HCT116 (cell line): Measurements from ENCODE around the gene ELF2. TPM values are rescaled to one million over a fixed set of nuclear protein-coding genes. Genes with fewer than 3 reads are reported as not detected.

Experiments used
- ATAC-seq: fragments of 200-7000 bp; cut with Tn5 transposase; 2 replicates; pipeline ENCODE4 v1.9.1; 2020; ENCODE audit warnings: mild to moderate bottlenecking, moderate library complexity
- BruUV-seq: library from RNA; stranded (reverse); fragments of 400-500 nt; replicated peaks from 2 replicates; lab custom pipeline; 2021; lab: Mats Ljungman, UMichigan
- CTCF ChIA-PET: fragments of 300-600 bp; sonication (Branson Sonifier 250); formaldehyde crosslinking; loops from one replicate; lab custom pipeline; 2021; ENCODE audit warnings: antibody characterized with exemption; lab: Charles Lee
- POLR2A ChIA-PET: fragments of 300-600, 350-600 bp; sonication (Branson Sonifier 250); formaldehyde crosslinking; loops from one replicate; lab custom pipeline; 2021; ENCODE audit warnings: antibody characterized with exemption; lab: Charles Lee
- RAD21 ChIA-PET, 2 experiments: fragments of 300-600 bp; sonication (Branson Sonifier 250); formaldehyde crosslinking; loops; one replicate each; lab custom pipeline; 2023; ENCODE audit warnings: low total read pairs in 2 of 2; ENCODE audit not compliant: uncharacterized antibody in 2 of 2, unreplicated experiment in 2 of 2, low non-redundant PET in 1 of 2; lab: Charles Lee
- DNase-seq: peaks from one replicate; pipeline ENCODE4 v3.0.0-alpha.2; 2010; ENCODE audit warnings: low read depth, low spot score
- H2AFZ ChIP-seq: fragments of 200-600 bp; shearing (Covaris generic), sonication (generic); 2 replicates; pipeline ENCODE4 v1.6.1; 2017; ENCODE audit warnings: low read depth, mixed run types, mixed read lengths, antibody characterized with exemption, low read length; ENCODE audit not compliant: poor library complexity, severe bottlenecking
- H3K27ac ChIP-seq: 2 replicates; pipeline ENCODE4 v1.5.1; 2012; ENCODE audit warnings: low read depth, low read length
- H3K27me3 ChIP-seq: fragments of 200-600 bp; sonication (generic); 2 replicates; pipeline ENCODE4 v1.6.1; 2016; ENCODE audit warnings: mixed run types, low read length, mixed read lengths; ENCODE audit not compliant: insufficient read depth
- H3K36me3 ChIP-seq, 2 experiments: fragments of 200-500 bp in 1 of 2; fragments of 200-600 bp in 1 of 2; sonication (Bioruptor generic) in 1 of 2; sonication (generic) in 1 of 2; 2 replicates each; pipeline versions ENCODE4 v1.5.1 to v1.6.1; 2014 to 2016; ENCODE audit warnings: low read length in 2 of 2, inconsistent platforms in 1 of 2, mixed read lengths in 1 of 2, mixed run types in 1 of 2; ENCODE audit not compliant: insufficient read depth in 2 of 2, control insufficient read depth in 1 of 2
- H3K4me1 ChIP-seq, 2 experiments: fragments of 200-600 bp in 1 of 2; sonication (generic) in 1 of 2; 2 replicates each; pipeline versions ENCODE4 v1.5.1 to v1.6.1; 2012 to 2017; ENCODE audit warnings: low read length in 2 of 2, inconsistent platforms in 1 of 2, mild to moderate bottlenecking in 1 of 2, mixed read lengths in 1 of 2, mixed run types in 1 of 2, moderate library complexity in 1 of 2; ENCODE audit not compliant: insufficient read depth in 2 of 2, control insufficient read depth in 1 of 2
- H3K4me2 ChIP-seq: fragments of 200-600 bp; sonication (generic); 2 replicates; pipeline ENCODE4 v1.6.1; 2017; ENCODE audit warnings: mixed run types, low read length, mixed read lengths
- H3K4me3 ChIP-seq, 2 experiments: fragments of 200-600 bp in 1 of 2; sonication (generic) in 1 of 2; replicated peaks in 1 of 2; 2 replicates each; pipeline ENCODE4 v1.5.1; 2011 to 2016; ENCODE audit warnings: low read length in 2 of 2, control low read depth in 1 of 2, low read depth in 1 of 2, mild to moderate bottlenecking in 1 of 2, mixed read lengths in 1 of 2, mixed run types in 1 of 2
- H3K79me2 ChIP-seq: fragments of 200-600 bp; sonication (generic); 2 replicates; pipeline ENCODE4 v1.6.1; 2017; ENCODE audit warnings: mild to moderate bottlenecking, mixed run types, low read length, moderate library complexity, mixed read lengths; ENCODE audit not compliant: insufficient read depth
- H3K9ac ChIP-seq: fragments of 200-600 bp; sonication (generic); 2 replicates; pipeline ENCODE4 v1.6.1; 2016; ENCODE audit warnings: low read length, mixed read lengths
- H3K9me2 ChIP-seq: fragments of 200-600 bp; sonication (generic), shearing (Covaris generic); 2 replicates; pipeline ENCODE4 v1.6.1; 2017; ENCODE audit warnings: mixed run types, mild to moderate bottlenecking, moderate library complexity; ENCODE audit not compliant: insufficient read depth
- H3K9me3 ChIP-seq, 2 experiments: fragments of 200-500 bp in 1 of 2; fragments of 200-600 bp in 1 of 2; sonication (Bioruptor generic) in 1 of 2; sonication (generic) in 1 of 2; 2 replicates each; pipeline ENCODE4 v1.6.1; 2014 to 2017; ENCODE audit warnings: low read length in 2 of 2, mixed read lengths in 2 of 2, inconsistent platforms in 1 of 2, low read depth in 1 of 2, mild to moderate bottlenecking in 1 of 2, mixed run types in 1 of 2, moderate library complexity in 1 of 2; ENCODE audit not compliant: control insufficient read depth in 1 of 2, insufficient read depth in 1 of 2
- H4K20me1 ChIP-seq: fragments of 200-600 bp; sonication (generic), shearing (Covaris generic); 2 replicates; pipeline ENCODE4 v1.6.1; 2017; ENCODE audit warnings: mixed run types, mild to moderate bottlenecking, moderate library complexity; ENCODE audit not compliant: insufficient read depth
- CBX3 ChIP-seq: IDR thresholded peaks from 2 replicates; pipeline ENCODE4 v1.6.1; 2012; ENCODE audit warnings: low read depth
- ELF1 ChIP-seq: IDR thresholded peaks from 2 replicates; pipeline ENCODE4 v1.6.1; 2012; ENCODE audit warnings: low read depth, borderline replicate concordance
- POLR2AphosphoS5 ChIP-seq: IDR thresholded peaks from 2 replicates; pipeline ENCODE4 v1.6.1; 2011; ENCODE audit warnings: mild to moderate bottlenecking, low read depth, low read length, moderate library complexity
- RAD21 ChIP-seq: IDR thresholded peaks from 2 replicates; pipeline ENCODE4 v1.6.1; 2012; ENCODE audit warnings: low read depth, mild to moderate bottlenecking
- SP1 ChIP-seq: IDR thresholded peaks from 2 replicates; pipeline ENCODE4 v1.6.1; 2012; ENCODE audit warnings: low read depth
- SRF ChIP-seq: IDR thresholded peaks from 2 replicates; pipeline ENCODE4 v1.6.1; 2012; ENCODE audit warnings: low read depth
- intact Hi-C: fragments of 100-400 bp; cut with micrococcal nuclease; formaldehyde crosslinking; loops from 2 replicates; pipeline ENCODE4 v1.10.0; 2022
- total RNA-seq: library from RNA; stranded (reverse); gene quantifications from one replicate; pipeline ENCODE4 v1.2.1, GENCODE V29; 2021; ENCODE audit not compliant: unreplicated experiment
- TF ChIP-seq, protein P1 (sequence below): IDR thresholded peaks from 2 replicates; pipeline ENCODE4 v1.6.1; 2012; ENCODE audit warnings: low read depth

ELF2 gene
- total RNA-seq, 1 experiment from 2014 or later: 28.2 TPM

DNA sequence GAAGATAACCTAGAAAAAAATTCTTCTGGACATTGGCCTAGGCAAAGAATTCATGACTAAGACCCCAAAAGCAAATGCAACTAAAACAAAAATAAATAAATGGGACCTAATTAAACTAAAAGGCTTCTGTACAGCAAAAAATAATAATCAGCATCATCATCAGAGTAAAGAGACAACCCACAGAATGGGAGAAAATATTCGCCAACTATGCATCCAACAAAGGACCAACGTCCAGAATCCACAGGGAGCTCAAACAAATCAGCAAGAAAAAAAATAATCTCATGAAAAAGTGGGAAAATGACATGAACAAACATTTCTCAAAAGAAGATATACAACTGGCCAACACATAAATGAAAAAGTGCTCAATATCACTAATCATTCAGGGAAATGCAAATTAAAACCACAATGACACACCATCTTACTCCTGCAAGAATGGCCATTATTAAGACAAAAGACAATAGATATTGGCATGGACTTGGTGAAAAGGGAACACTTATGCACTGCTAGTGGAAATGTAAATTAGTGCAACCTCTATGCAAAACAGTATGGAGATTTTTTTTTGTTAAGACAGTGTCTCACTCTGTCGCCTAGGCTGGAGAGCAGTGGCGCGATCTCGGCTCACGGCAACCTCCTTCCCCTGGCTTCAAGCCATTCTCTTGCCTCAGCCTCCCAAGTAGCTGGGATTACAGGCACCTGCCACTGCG lies 29.9 kb downstream of the ELF2 start:
- TF ChIP-seq RAD21 (no peak), SP1 (no peak), ELF1 (no peak), SRF (no peak), POLR2AphosphoS5 (no peak), CBX3 (no peak)
- TF ChIP-seq, protein P1, sequence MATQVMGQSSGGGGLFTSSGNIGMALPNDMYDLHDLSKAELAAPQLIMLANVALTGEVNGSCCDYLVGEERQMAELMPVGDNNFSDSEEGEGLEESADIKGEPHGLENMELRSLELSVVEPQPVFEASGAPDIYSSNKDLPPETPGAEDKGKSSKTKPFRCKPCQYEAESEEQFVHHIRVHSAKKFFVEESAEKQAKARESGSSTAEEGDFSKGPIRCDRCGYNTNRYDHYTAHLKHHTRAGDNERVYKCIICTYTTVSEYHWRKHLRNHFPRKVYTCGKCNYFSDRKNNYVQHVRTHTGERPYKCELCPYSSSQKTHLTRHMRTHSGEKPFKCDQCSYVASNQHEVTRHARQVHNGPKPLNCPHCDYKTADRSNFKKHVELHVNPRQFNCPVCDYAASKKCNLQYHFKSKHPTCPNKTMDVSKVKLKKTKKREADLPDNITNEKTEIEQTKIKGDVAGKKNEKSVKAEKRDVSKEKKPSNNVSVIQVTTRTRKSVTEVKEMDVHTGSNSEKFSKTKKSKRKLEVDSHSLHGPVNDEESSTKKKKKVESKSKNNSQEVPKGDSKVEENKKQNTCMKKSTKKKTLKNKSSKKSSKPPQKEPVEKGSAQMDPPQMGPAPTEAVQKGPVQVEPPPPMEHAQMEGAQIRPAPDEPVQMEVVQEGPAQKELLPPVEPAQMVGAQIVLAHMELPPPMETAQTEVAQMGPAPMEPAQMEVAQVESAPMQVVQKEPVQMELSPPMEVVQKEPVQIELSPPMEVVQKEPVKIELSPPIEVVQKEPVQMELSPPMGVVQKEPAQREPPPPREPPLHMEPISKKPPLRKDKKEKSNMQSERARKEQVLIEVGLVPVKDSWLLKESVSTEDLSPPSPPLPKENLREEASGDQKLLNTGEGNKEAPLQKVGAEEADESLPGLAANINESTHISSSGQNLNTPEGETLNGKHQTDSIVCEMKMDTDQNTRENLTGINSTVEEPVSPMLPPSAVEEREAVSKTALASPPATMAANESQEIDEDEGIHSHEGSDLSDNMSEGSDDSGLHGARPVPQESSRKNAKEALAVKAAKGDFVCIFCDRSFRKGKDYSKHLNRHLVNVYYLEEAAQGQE: no peak
- Histone ChIP-seq H3K9me2 (no peaks in the 10 kb centered on the region), H3K4me3 (no peak overlapping the region), H2AFZ (no peak overlapping the region), H3K27me3 (no peaks in the 10 kb centered on the region), H3K36me3 (no peaks in the 10 kb centered on the region), H3K4me1 (no peaks in the 10 kb centered on the region), H3K4me2 (no peak overlapping the region), H3K9ac (no peak overlapping the region), H4K20me1 (no peaks in the 10 kb centered on the region), H3K27ac (no peak overlapping the region), H3K79me2 (no peaks in the 10 kb centered on the region; the same call in 1 of the 2 replicates), H3K9me3 (no peaks in the 10 kb centered on the region)
- ATAC-seq (no peak), DNase-seq (no peak)
- RAD21 ChIA-PET: no interaction called here
- POLR2A ChIA-PET: no interaction called here
- CTCF ChIA-PET: no interaction called here
- intact Hi-C loops: no loop called here
- no TSS peak for BruUV-seq
